ENCODE data around the gene TMEM147.
"Not testable (repeated sequence)": the region's sequence is repeated elsewhere in the genome, so short reads cannot be mapped to it uniquely, and the experiment has no call there.

- TF ChIP-seq, protein P1, sequence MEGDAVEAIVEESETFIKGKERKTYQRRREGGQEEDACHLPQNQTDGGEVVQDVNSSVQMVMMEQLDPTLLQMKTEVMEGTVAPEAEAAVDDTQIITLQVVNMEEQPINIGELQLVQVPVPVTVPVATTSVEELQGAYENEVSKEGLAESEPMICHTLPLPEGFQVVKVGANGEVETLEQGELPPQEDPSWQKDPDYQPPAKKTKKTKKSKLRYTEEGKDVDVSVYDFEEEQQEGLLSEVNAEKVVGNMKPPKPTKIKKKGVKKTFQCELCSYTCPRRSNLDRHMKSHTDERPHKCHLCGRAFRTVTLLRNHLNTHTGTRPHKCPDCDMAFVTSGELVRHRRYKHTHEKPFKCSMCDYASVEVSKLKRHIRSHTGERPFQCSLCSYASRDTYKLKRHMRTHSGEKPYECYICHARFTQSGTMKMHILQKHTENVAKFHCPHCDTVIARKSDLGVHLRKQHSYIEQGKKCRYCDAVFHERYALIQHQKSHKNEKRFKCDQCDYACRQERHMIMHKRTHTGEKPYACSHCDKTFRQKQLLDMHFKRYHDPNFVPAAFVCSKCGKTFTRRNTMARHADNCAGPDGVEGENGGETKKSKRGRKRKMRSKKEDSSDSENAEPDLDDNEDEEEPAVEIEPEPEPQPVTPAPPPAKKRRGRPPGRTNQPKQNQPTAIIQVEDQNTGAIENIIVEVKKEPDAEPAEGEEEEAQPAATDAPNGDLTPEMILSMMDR (IDR thresholded peaks at IDR 0.05; ENCODE audit: extremely low read depth in 1 of 2, insufficient read depth in 1 of 2, low read depth in 1 of 2, low read length in 2 of 2) = not testable (repeated sequence)
- TF ChIP-seq, protein P2, sequence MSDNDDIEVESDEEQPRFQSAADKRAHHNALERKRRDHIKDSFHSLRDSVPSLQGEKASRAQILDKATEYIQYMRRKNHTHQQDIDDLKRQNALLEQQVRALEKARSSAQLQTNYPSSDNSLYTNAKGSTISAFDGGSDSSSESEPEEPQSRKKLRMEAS (IDR thresholded peaks at IDR 0.05; ENCODE audit: insufficient read depth, insufficient read length) = not testable (repeated sequence)
- TF ChIP-seq EZH2 (IDR thresholded peaks at IDR 0.05; ENCODE audit: borderline replicate concordance, low read depth, low read length, severe bottlenecking) = not testable (repeated sequence)
Measured at GRCh38 chr19:35595026-35595425, 49.6 kb downstream of the TMEM147 start.
